CD14-positive monocyte (primary cell): ENCODE measurements around the gene RANBP17. TPM values are rescaled to one million over a fixed set of nuclear protein-coding genes. Genes with fewer than 3 reads are reported as not detected.

Experiments
- DNase-seq, 3 donors: peaks; one replicate each; pipeline ENCODE4 v3.0.0-alpha.2; 2011 to 2022
- H2AFZ ChIP-seq: 2 replicates; pipeline ENCODE4 v1.6.0; 2012; ENCODE audit warnings: mild to moderate bottlenecking, low read depth, low read length, inconsistent platforms; ENCODE audit not compliant: insufficient read depth, poor library complexity, severe bottlenecking
- H3K27ac ChIP-seq, 2 donors: 1 replicate in 1 of 2; 2 replicates in 1 of 2; pipeline ENCODE4 v1.5.1; 2012 to 2013; ENCODE audit warnings: low read length in 2 of 2, control low read depth in 1 of 2, inconsistent platforms in 1 of 2, low read depth in 1 of 2, mild to moderate bottlenecking in 1 of 2
- H3K27me3 ChIP-seq, 2 donors: one replicate each; pipeline versions ENCODE4 v1.6.0 to v1.6.1; 2011 to 2013; ENCODE audit warnings: low read length in 2 of 2; ENCODE audit not compliant: control insufficient read depth in 2 of 2, insufficient read depth in 2 of 2
- H3K36me3 ChIP-seq, 2 donors: replicated peaks in 1 of 2; 1 replicate in 1 of 2; 2 replicates in 1 of 2; pipeline versions ENCODE4 v1.5.1 to v1.6.1; 2012 to 2013; ENCODE audit warnings: low read length in 2 of 2, control low read depth in 1 of 2, inconsistent platforms in 1 of 2, mild to moderate bottlenecking in 1 of 2; ENCODE audit not compliant: insufficient read depth in 2 of 2, control insufficient read depth in 1 of 2
- H3K4me1 ChIP-seq, 2 donors: 1 replicate in 1 of 2; 2 replicates in 1 of 2; pipeline versions ENCODE4 v1.5.1 to v1.6.1; 2012 to 2013; ENCODE audit warnings: low read length in 2 of 2, control low read depth in 1 of 2, inconsistent platforms in 1 of 2, mild to moderate bottlenecking in 1 of 2, moderate library complexity in 1 of 2; ENCODE audit not compliant: insufficient read depth in 2 of 2, control insufficient read depth in 1 of 2
- H3K4me2 ChIP-seq: replicated peaks from 2 replicates; pipeline ENCODE3; 2012; ENCODE audit warnings: low read length, moderate library complexity, mild to moderate bottlenecking; ENCODE audit not compliant: poor library complexity, severe bottlenecking; ENCODE audit errors: extremely low read depth
- H3K4me3 ChIP-seq, 3 experiments: fragments of 200-600 bp in 1 of 3; sonication (generic) in 1 of 3; replicated peaks in 1 of 3; 1 replicate in 2 of 3; 2 replicates in 1 of 3; pipeline ENCODE4 v1.5.1; 2011 to 2013; ENCODE audit warnings: low read length in 3 of 3, mild to moderate bottlenecking in 3 of 3, control low read depth in 2 of 3, low read depth in 2 of 3, inconsistent platforms in 1 of 3, moderate library complexity in 1 of 3
- H3K79me2 ChIP-seq: 2 replicates; pipeline ENCODE4 v1.6.0; 2012; ENCODE audit warnings: mild to moderate bottlenecking, control low read depth, inconsistent platforms, low read length, moderate library complexity; ENCODE audit not compliant: insufficient read depth
- H3K9ac ChIP-seq: 2 replicates; pipeline ENCODE4 v1.6.0; 2017; ENCODE audit warnings: low read length, mild to moderate bottlenecking; ENCODE audit not compliant: insufficient read depth, poor library complexity, severe bottlenecking
- H3K9me3 ChIP-seq, 2 donors: replicated peaks in 1 of 2; 1 replicate in 1 of 2; 2 replicates in 1 of 2; pipeline versions ENCODE4 v1.5.1 to v1.6.1; 2012 to 2013; ENCODE audit warnings: low read length in 2 of 2, control low read depth in 1 of 2; ENCODE audit not compliant: control insufficient read depth in 1 of 2, insufficient read depth in 1 of 2
- H4K20me1 ChIP-seq: 2 replicates; pipeline ENCODE4 v1.6.0; 2012; ENCODE audit warnings: mild to moderate bottlenecking, low read length, control low read depth, moderate library complexity; ENCODE audit not compliant: insufficient read depth
- H3K27ac Mint-ChIP-seq, 7 donors: one replicate each; pipeline ENCODE4 v1.8.0; 2020; ENCODE audit warnings: mild to moderate bottlenecking in 7 of 7, mixed read lengths in 7 of 7, moderate library complexity in 6 of 7, inconsistent platforms in 2 of 7
- H3K27me3 Mint-ChIP-seq, 3 donors: one replicate each; pipeline ENCODE4 v1.8.0; 2021 to 2022; ENCODE audit warnings: low read depth in 3 of 3, mild to moderate bottlenecking in 3 of 3, mixed read lengths in 3 of 3, moderate library complexity in 3 of 3, inconsistent platforms in 1 of 3
- H3K36me3 Mint-ChIP-seq, 2 donors: one replicate each; pipeline ENCODE4 v1.8.0; 2020; ENCODE audit warnings: mixed read lengths in 2 of 2, inconsistent platforms in 1 of 2, mild to moderate bottlenecking in 1 of 2
- H3K4me1 Mint-ChIP-seq: one replicate; pipeline ENCODE4 v1.8.0; 2020; ENCODE audit warnings: mild to moderate bottlenecking, mixed read lengths
- H3K4me3 Mint-ChIP-seq, 2 donors: one replicate each; pipeline ENCODE4 v1.8.0; 2020; ENCODE audit warnings: mild to moderate bottlenecking in 2 of 2, mixed read lengths in 2 of 2, moderate library complexity in 1 of 2
- H3K9me3 Mint-ChIP-seq, 7 donors: one replicate each; pipeline ENCODE4 v1.8.0; 2020 to 2022; ENCODE audit warnings: mixed read lengths in 7 of 7, mild to moderate bottlenecking in 6 of 7, moderate library complexity in 6 of 7, inconsistent platforms in 2 of 7
- CTCF ChIP-seq: fragments of 200-600 bp; IDR thresholded peaks from one replicate; pipeline ENCODE4 v1.8.0; 2022; ENCODE audit warnings: antibody characterized with exemption, mild to moderate bottlenecking
- WGBS: methylation state at CpG from one replicate; pipeline ENCODE4 v1.1.5; 2013; ENCODE audit warnings: missing lambda C conversion rate; ENCODE audit not compliant: insufficient coverage; 5-methylcytosine and 5-hydroxymethylcytosine counted together
- intact Hi-C, 2 donors: fragments of 100-400 bp; cut with micrococcal nuclease; formaldehyde crosslinking; loops; one replicate each; pipeline versions ENCODE4 v1.15.0 to v1.15.1; 2023
- polyA plus RNA-seq, 3 donors: library from polyadenylated mRNA; depleted of rRNA in 1 of 3; unstranded in 2 of 3; stranded (reverse) in 1 of 3; fragments of 300-500 nt in 2 of 3; fragments of >200 nt in 1 of 3; fragmentation: Illumina TruSeq in 2 of 3; gene quantifications; 1 replicate in 2 of 3; 2 replicates in 1 of 3; pipeline ENCODE4 v1.2.3, GENCODE V29; 2012 to 2021

RANBP17 gene
- polyA plus RNA-seq, 3 donors = 0.07 to 0.13 TPM; not detected in 1

GRCh38 chr5:171236651-171237050 is 374.8 kb downstream of the RANBP17 start:
- no peaks in the 10 kb centered on the region for H3K36me3 Mint-ChIP-seq
- Histone ChIP-seq H3K9ac (no peak overlapping the region), H3K4me2 (no peak overlapping the region), H3K79me2 (no peaks in the 10 kb centered on the region), H2AFZ (no peak overlapping the region), H3K4me1 (no peaks in the 10 kb centered on the region), H3K36me3 (no peaks in the 10 kb centered on the region), H4K20me1 (no peaks in the 10 kb centered on the region), H3K9me3 (no peaks in the 10 kb centered on the region), H3K27me3 (no peaks in the 10 kb centered on the region), H3K4me3 (no peak overlapping the region), H3K27ac (no peak overlapping the region)
- H3K4me1 Mint-ChIP-seq = peaks cover 5% of the 10 kb centered on the region
- no peak for TF ChIP-seq CTCF
- no peak overlapping the region for H3K4me3 Mint-ChIP-seq
- H3K27ac Mint-ChIP-seq = no peak overlapping the region
- no CpG with 5 or more reads among the region's 1 CpG for WGBS
- intact Hi-C loops = no loop called here
- no peaks in the 10 kb centered on the region for H3K9me3 Mint-ChIP-seq
- peaks cover 0 to 1% (median 1%) of the 10 kb centered on the region in 3 donors for H3K27me3 Mint-ChIP-seq
- no peak for DNase-seq

GRCh38 chr5:171242521-171242920 is 380.7 kb downstream of the RANBP17 start:
- H3K9ac ChIP-seq = no peak overlapping the region
- H3K27ac Mint-ChIP-seq = no peak overlapping the region
- TF ChIP-seq CTCF = no peak
- no peak overlapping the region for H2AFZ ChIP-seq
- no peaks in the 10 kb centered on the region for H3K27me3 Mint-ChIP-seq
- no peaks in the 10 kb centered on the region for H3K79me2 ChIP-seq
- H4K20me1 ChIP-seq = no peaks in the 10 kb centered on the region
- H3K36me3 ChIP-seq = no peaks in the 10 kb centered on the region
- no peaks in the 10 kb centered on the region for H3K4me1 ChIP-seq
- H3K4me3 ChIP-seq = no peak overlapping the region
- no peaks in the 10 kb centered on the region for H3K9me3 ChIP-seq
- no peaks in the 10 kb centered on the region for H3K36me3 Mint-ChIP-seq
- no peak overlapping the region for H3K27ac ChIP-seq
- H3K4me3 Mint-ChIP-seq = no peak overlapping the region
- no peaks in the 10 kb centered on the region for H3K27me3 ChIP-seq
- H3K9me3 Mint-ChIP-seq = peaks cover 0 to 13% (median 5%) of the 10 kb centered on the region in 7 donors
- no CpG with 5 or more reads among the region's 1 CpG for WGBS
- H3K4me1 Mint-ChIP-seq = no peaks in the 10 kb centered on the region
- H3K4me2 ChIP-seq = no peak overlapping the region
- DNase-seq = no peak
- intact Hi-C loops = no loop called here
